ENCODE data around the gene RELA.

DNA sequence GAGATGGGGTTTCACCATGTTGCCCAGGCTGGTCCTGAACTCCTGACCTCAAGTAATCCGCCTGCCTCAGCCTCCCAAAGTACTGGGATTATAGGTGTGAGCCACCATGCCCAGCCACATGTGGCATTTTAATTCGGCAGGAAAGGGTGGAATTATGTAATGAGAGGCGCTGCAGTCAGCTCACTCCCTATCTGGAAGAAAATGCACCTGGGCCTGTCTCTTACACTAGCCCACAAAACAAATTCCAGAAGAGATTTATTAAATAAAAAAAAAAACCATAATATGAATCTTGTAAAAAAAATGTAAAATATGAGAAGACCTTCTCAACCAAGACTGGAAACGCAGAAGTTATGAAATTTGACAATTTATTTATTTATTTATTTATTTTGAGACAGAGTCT, 41.1 kb upstream of the RELA start:
- no peak for TF ChIP-seq POLR2A (IDR thresholded peaks at IDR 0.05)
- TF ChIP-seq, protein P1, sequence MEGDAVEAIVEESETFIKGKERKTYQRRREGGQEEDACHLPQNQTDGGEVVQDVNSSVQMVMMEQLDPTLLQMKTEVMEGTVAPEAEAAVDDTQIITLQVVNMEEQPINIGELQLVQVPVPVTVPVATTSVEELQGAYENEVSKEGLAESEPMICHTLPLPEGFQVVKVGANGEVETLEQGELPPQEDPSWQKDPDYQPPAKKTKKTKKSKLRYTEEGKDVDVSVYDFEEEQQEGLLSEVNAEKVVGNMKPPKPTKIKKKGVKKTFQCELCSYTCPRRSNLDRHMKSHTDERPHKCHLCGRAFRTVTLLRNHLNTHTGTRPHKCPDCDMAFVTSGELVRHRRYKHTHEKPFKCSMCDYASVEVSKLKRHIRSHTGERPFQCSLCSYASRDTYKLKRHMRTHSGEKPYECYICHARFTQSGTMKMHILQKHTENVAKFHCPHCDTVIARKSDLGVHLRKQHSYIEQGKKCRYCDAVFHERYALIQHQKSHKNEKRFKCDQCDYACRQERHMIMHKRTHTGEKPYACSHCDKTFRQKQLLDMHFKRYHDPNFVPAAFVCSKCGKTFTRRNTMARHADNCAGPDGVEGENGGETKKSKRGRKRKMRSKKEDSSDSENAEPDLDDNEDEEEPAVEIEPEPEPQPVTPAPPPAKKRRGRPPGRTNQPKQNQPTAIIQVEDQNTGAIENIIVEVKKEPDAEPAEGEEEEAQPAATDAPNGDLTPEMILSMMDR (IDR thresholded peaks at IDR 0.05) = no peak

Data from gastroesophageal sphincter (tissue), 3 donors.